Testis (tissue), 3 donors: ENCODE results near the gene OLIG3. TPM values are rescaled to one million over a fixed set of nuclear protein-coding genes. Genes with fewer than 3 reads are reported as not detected.

Source experiments
- DNase-seq: peaks from one replicate; pipeline ENCODE4 v3.0.0-alpha.2; 2019
- H3K27ac ChIP-seq, 2 donors: fragments of 200-600 bp; sonication (generic); one replicate each; pipeline ENCODE4 v1.5.1; 2019
- H3K27me3 ChIP-seq: fragments of 200-600 bp; sonication (generic); one replicate; pipeline ENCODE4 v1.5.1; 2019
- H3K36me3 ChIP-seq: fragments of 200-600 bp; sonication (generic); one replicate; pipeline ENCODE4 v1.5.1; 2017; ENCODE audit warnings: low read depth; ENCODE audit errors: missing control alignments
- H3K4me1 ChIP-seq: fragments of 200-600 bp; sonication (generic); one replicate; pipeline ENCODE4 v1.5.1; 2019
- H3K4me3 ChIP-seq, 2 donors: fragments of 200-600 bp; sonication (generic); one replicate each; pipeline ENCODE4 v1.5.1; 2017 to 2019
- H3K9me3 ChIP-seq: fragments of 200-600 bp; sonication (generic); one replicate; pipeline ENCODE4 v1.5.1; 2017
- CTCF ChIP-seq, 3 experiments: fragments of 450-650 bp in 2 of 3; fragments of 200-600 bp in 1 of 3; sonication (generic) in 1 of 3; IDR thresholded peaks; one replicate each; pipeline ENCODE4 v1.5.1; 2016 to 2019; ENCODE audit warnings: antibody characterized with exemption in 3 of 3, mild to moderate bottlenecking in 2 of 3, moderate library complexity in 1 of 3
- POLR2A ChIP-seq: fragments of 450-650 bp; IDR thresholded peaks from one replicate; pipeline ENCODE4 v1.6.1; 2017; ENCODE audit warnings: antibody characterized with exemption, mild to moderate bottlenecking, moderate library complexity
- WGBS, 2 donors: methylation state at CpG; one replicate each; pipeline ENCODE4 v1.1.5; 2018; 5-methylcytosine and 5-hydroxymethylcytosine counted together
- intact Hi-C: fragments of 100-400 bp; cut with DNase I; formaldehyde crosslinking; loops from one replicate; pipeline ENCODE4 v1.15.1; 2023; ENCODE audit warnings: low total_unique reads
- polyA plus RNA-seq: library from polyadenylated mRNA; stranded (reverse); fragments of 350-450 nt; fragmentation: Illumina TruSeq; extraction: RNeasy Lipid Tissue Mini Kit (QIAGEN cat#74804); gene quantifications from one replicate; pipeline ENCODE4 v1.2.3, GENCODE V29; 2014; ENCODE audit warnings: low read depth, low replicate concordance; ENCODE audit not compliant: insufficient read depth
- total RNA-seq, 2 donors: library from RNA; depleted of rRNA; stranded (reverse); fragments of >200 nt; gene quantifications; one replicate each; pipeline ENCODE4 v1.2.3, GENCODE V29; 2016

Gene OLIG3
- total and polyA plus RNA-seq, 3 donors from 2014 or later = not detected

GRCh38 chr6:137490006-137490905 is 3.9 kb downstream of the OLIG3 start:
- DNase-seq = no peak
- no peaks in the 10 kb centered on the region for H3K9me3 ChIP-seq
- peaks cover 4% of the 10 kb centered on the region for H3K4me1 ChIP-seq
- intact Hi-C loops = no loop called here
- WGBS, 2 donors = 26 to 29% methylated on average over 19 of the region's 19 CpGs
- H3K27ac ChIP-seq = no peak overlapping the region
- TF ChIP-seq CTCF (IDR thresholded peaks at IDR 0.05) (no peak), POLR2A (no peak)
- no peaks in the 10 kb centered on the region for H3K27me3 ChIP-seq
- no peak overlapping the region for H3K4me3 ChIP-seq
- no peaks in the 10 kb centered on the region for H3K36me3 ChIP-seq

- WGBS, 2 donors = 12 to 13% methylated on average over 22 to 47 of the region's 47 CpGs
- DNase-seq = no peak
- Histone ChIP-seq H3K4me3 (peak overlapping the region in 1 of 2 donors; percentile 18), H3K36me3 (no peaks in the 10 kb centered on the region), H3K27me3 (no peaks in the 10 kb centered on the region), H3K27ac (no peak overlapping the region), H3K4me1 (peaks cover 4% of the 10 kb centered on the region), H3K9me3 (no peaks in the 10 kb centered on the region)
- intact Hi-C loops = no loop called here
- TF ChIP-seq POLR2A = no peak
- no peak for TF ChIP-seq CTCF (IDR thresholded peaks at IDR 0.05)
Observed at GRCh38 chr6:137489046-137490005, 4.9 kb downstream of the OLIG3 start.

GRCh38 chr6:137488150-137489045 is 5.8 kb downstream of the OLIG3 start:
- Histone ChIP-seq H3K9me3 (no peaks in the 10 kb centered on the region), H3K4me3 (peak overlapping the region in 1 of 2 donors; percentile 18), H3K27ac (no peak overlapping the region), H3K27me3 (no peaks in the 10 kb centered on the region), H3K4me1 (peaks cover 4% of the 10 kb centered on the region), H3K36me3 (no peaks in the 10 kb centered on the region)
- intact Hi-C loops = no loop called here
- no peak for DNase-seq
- TF ChIP-seq POLR2A (no peak), CTCF (IDR thresholded peaks at IDR 0.05) (no peak)
- WGBS, 2 donors = 1 to 3% methylated on average over 14 to 70 of the region's 73 CpGs

GRCh38 chr6:137487869-137488149 is 6.4 kb downstream of the OLIG3 start:
- intact Hi-C loops = no loop called here

More at GRCh38 chr6:137487869-137488149, 6.4 kb downstream of the OLIG3 start:
- Histone ChIP-seq H3K27ac (no peak overlapping the region), H3K4me1 (peaks cover 4% of the 10 kb centered on the region), H3K4me3 (no peak overlapping the region), H3K9me3 (no peaks in the 10 kb centered on the region), H3K27me3 (no peaks in the 10 kb centered on the region), H3K36me3 (no peaks in the 10 kb centered on the region)
- TF ChIP-seq CTCF (IDR thresholded peaks at IDR 0.05) = no peak
- WGBS, 2 donors = 7 to 8% methylated on average over 5 to 11 of the region's 11 CpGs
- no peak for DNase-seq
